Left ventricle myocardium inferior (tissue), 1 donor: ENCODE results near the gene PIEZO2. TPM values are rescaled to one million over a fixed set of nuclear protein-coding genes. Genes with fewer than 3 reads are reported as not detected.

Experiments used
- DNase-seq: peaks from one replicate; pipeline ENCODE4 v3.0.0-alpha.2; 2020
- H3K27ac ChIP-seq: fragments of 200-600 bp; replicated peaks from 2 replicates; pipeline ENCODE4 v1.8.0; 2021
- H3K27me3 ChIP-seq: fragments of 200-600 bp; 2 replicates; pipeline ENCODE4 v1.8.0; 2021; ENCODE audit warnings: low read depth
- H3K36me3 ChIP-seq: fragments of 200-600 bp; 2 replicates; pipeline ENCODE4 v1.8.0; 2021
- H3K4me1 ChIP-seq: fragments of 200-600 bp; 2 replicates; pipeline ENCODE4 v1.8.0; 2021
- H3K4me3 ChIP-seq: fragments of 200-600 bp; 2 replicates; pipeline ENCODE4 v1.8.0; 2021; ENCODE audit warnings: mild to moderate bottlenecking, moderate library complexity
- H3K9me3 ChIP-seq: fragments of 200-600 bp; replicated peaks from 2 replicates; pipeline ENCODE4 v1.8.0; 2021
- CTCF ChIP-seq: fragments of 200-600 bp; IDR thresholded peaks from 2 replicates; pipeline ENCODE4 v1.8.0; 2021; ENCODE audit warnings: antibody characterized with exemption, mild to moderate bottlenecking, borderline replicate concordance
- intact Hi-C: fragments of 100-400 bp; cut with micrococcal nuclease; formaldehyde crosslinking; loops from one replicate; pipeline ENCODE4 v1.11.0; 2022
- total RNA-seq: library from RNA; stranded (reverse); fragmentation: NEBNext Ultra II Directional; extraction: Animal tissue kit (Norgen Biotek cat#: 25700); gene quantifications from one replicate; pipeline ENCODE4 v1.2.1, GENCODE V29; 2021
- donor health status: DM: no; HTN: yes; CAD: no; lungs with severe emphysema.

Gene PIEZO2
- total RNA-seq, 1 donor from 2014 or later: 0.33 TPM

- no peak overlapping the region for H3K4me3 ChIP-seq
- intact Hi-C loops: no loop called here
- TF ChIP-seq CTCF: no peak
- no peaks in the 10 kb centered on the region for H3K9me3 ChIP-seq
- peaks cover 6% of the 10 kb centered on the region for H3K27me3 ChIP-seq
- no peak for DNase-seq
- H3K4me1 ChIP-seq: no peaks in the 10 kb centered on the region
- no peaks in the 10 kb centered on the region for H3K36me3 ChIP-seq
- H3K27ac ChIP-seq: no peak overlapping the region
Observed at GRCh38 chr18:10930076-10930475, 219.3 kb downstream of the PIEZO2 start.

DNA sequence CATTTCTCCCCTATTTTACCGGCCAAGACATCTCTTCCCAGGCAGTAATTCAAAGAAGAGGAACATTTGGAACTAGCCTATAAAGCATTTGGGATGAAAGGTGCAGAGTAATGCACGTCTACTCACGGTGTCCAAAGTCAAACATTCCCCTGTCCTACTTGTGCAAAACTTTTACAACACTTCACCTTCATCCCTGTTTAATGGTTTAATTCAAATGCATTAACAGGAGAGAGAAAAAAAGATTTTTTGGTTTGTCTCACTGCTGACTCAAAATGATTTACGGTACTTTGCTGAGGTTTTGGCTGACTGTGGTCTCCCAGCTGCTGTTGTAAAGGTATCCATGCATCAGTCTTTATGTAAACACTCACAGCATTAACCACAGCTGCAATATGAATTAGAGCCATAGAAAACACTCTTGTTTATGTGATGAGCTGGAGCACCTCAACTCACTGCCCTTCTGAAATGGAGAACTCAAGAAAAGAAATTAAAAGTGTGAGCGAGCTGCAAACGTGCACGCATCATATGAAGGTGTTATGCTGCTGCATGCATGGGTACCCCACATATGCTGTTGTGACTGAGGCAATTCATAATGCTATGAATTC, 220.5 kb downstream of the PIEZO2 start:
- H3K27ac ChIP-seq: no peak overlapping the region
- H3K36me3 ChIP-seq: no peaks in the 10 kb centered on the region
- intact Hi-C loops: no loop called here
- peaks cover 6% of the 10 kb centered on the region for H3K27me3 ChIP-seq
- no peaks in the 10 kb centered on the region for H3K4me1 ChIP-seq
- no peak overlapping the region for H3K4me3 ChIP-seq
- no peak for TF ChIP-seq CTCF
- H3K9me3 ChIP-seq: no peaks in the 10 kb centered on the region
- no peak for DNase-seq

DNA sequence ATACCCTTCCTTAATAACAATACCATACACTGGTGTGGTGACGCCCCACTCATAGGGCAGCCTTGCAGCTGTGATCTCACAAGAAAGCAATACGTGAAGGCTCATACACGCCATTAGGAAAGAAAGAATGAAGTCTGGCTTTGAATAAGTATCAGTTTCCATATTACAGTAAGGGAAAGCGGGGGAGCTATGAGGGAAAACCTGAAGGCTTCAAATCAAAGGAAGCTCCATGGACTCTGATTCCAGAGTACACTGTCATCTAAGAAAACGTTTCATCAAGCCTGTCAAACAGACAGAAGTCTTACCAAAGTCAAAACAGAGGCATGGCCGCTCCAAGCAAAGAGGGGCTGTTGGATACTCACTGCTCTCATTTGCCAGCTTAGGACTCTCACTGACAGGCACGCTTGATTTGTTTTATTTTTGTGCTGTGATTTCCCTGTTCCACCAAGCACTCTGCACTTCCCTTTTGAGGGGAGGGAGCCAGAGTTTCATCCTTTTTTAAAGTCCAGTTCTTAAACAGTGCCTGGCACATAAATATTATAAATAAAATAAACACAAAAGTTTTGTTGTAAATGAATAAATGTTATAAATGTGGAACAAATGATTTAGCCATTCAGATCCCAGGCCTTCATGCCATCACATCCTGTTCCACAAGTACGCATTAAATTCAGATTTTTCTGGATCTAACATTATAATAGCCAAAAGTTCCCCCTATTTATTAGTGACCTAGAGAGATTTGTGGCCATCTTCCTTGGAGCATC, 221.2 kb downstream of the PIEZO2 start:
- Histone ChIP-seq H3K9me3 (no peaks in the 10 kb centered on the region), H3K36me3 (no peaks in the 10 kb centered on the region), H3K4me3 (no peak overlapping the region), H3K4me1 (no peaks in the 10 kb centered on the region), H3K27ac (no peak overlapping the region), H3K27me3 (no peaks in the 10 kb centered on the region)
- no peak for TF ChIP-seq CTCF
- intact Hi-C loops: no loop called here
- no peak for DNase-seq

- H3K4me3 ChIP-seq: peak overlapping the region; percentile 4
- H3K9me3 ChIP-seq: no peaks in the 10 kb centered on the region
- H3K36me3 ChIP-seq: no peaks in the 10 kb centered on the region
- H3K27me3 ChIP-seq: no peaks in the 10 kb centered on the region
- H3K27ac ChIP-seq: peak overlapping the region; percentile 43
- TF ChIP-seq CTCF: no peak
- H3K4me1 ChIP-seq: no peaks in the 10 kb centered on the region
- intact Hi-C loops: no loop called here
- DNase-seq: no peak
Observed at GRCh38 chr18:10927286-10927992, 221.9 kb downstream of the PIEZO2 start.

DNA sequence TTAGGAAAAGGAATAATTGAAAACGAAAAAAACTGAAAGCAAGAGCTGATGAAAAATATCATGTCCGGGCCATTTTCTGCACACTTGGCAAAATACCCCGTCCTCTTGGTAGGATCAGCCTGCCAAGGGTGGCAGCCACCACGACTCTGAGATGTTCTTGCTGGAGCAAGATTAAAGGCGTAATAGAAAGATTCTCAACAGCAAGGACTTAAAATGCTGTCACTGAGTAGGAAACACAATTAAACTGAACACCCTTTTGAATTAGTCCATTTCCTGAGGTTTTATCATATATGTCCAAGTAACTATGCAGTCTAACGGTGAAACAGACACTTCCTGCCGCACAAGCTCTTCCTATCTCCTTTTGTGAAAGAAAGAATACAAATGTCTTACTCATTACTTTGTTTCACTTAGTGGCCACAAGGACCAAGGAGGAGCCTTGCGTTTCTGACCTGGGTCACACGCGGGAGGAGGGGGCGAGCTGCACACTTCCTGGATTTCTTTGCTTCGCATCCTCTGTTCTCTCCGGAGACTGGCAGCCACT, 222.7 kb downstream of the PIEZO2 start:
- intact Hi-C loops: no loop called here
- Histone ChIP-seq H3K4me1 (no peaks in the 10 kb centered on the region), H3K27me3 (no peaks in the 10 kb centered on the region), H3K27ac (peak overlapping the region; percentile 43), H3K9me3 (no peaks in the 10 kb centered on the region), H3K36me3 (no peaks in the 10 kb centered on the region), H3K4me3 (peak overlapping the region; percentile 4)
- no peak for DNase-seq
- no peak for TF ChIP-seq CTCF
